HG02623 (cell line): ENCODE data around the gene EPB42.

ENCODE experiments used
- ATAC-seq: cut with Tn5 transposase; IDR thresholded peaks from one replicate; pipeline ENCODE4 v1.9.1; 2021; ENCODE audit warnings: moderate library complexity; ENCODE audit not compliant: unreplicated experiment

Gene EPB42

DNA sequence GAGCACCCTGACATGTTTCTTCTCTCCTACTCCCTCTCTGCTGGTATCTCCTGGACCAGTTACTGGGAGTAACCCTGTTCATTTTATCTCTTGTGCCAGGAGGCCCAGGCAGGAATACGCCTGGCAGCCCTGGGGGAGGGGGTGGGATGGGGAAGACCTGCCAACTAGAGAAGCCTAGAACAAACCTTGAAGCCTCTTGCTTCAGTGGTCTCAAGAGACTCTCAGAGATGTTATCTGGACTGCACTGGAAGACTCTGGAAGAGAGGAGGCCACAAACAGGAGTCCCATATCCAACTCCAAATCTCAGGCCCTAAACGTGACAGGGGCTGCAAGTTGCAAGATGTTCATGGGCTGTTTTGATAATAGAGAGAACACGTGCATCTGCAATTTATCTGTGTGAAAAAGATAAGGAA lies at the start of gene EPB42:
TSS of gene EPB42 (minus strand) at position 28 of the 413 bp plus-strand sequence. CDS start 193 bp downstream, outside the sequence.
- no peak for ATAC-seq

- ATAC-seq, result no peak
These were observed 49.4 kb upstream of the EPB42 start for GRCh38 chr15:43270113-43270665.

DNA sequence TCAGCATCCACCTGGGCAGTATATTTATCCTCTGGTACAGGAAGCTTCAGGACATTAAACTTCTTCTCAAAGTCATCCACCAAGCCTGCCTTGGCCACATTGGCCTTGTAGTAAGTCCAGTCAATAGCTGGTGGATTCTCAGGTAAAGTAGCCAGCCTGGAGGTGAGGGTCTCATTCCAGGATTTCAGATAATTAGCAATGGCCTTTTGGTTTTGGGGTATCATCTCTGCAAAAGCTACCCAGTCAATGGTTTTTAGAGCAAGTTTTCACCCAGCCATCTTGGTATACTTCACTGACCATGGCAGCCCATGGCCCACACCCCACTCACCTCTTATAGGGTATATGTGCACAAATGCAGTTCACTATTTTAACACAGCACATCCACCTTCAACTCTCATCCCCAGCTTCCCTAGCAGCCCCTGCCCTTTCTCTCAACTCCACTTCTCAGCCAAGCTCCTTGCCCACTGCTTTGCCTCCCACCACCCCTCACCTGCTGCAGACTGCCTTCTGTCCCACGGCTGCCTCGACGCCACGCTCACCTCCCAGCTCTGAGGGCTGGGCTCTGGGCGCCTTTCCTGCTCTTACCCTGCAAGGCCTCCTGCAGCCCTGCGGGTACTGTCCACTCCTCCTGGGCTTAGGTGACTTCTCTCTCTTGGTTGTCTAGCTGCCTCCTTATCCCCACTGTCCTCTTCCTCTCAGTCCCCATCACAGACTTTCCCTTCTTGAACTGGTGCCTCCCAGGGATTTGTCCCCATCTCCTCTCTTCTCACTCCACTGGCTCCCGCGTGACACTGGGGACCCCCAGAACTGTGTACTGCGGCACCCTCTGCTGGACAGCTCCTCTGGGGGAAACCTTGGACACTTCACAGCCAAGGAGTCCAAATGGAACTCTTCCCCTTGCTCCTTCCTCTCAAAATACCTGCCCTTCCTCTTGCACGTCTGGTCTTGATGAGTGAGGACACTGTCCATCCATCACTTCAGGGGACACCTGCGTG lies 47.6 kb upstream of the EPB42 start:
- no peak for ATAC-seq

DNA sequence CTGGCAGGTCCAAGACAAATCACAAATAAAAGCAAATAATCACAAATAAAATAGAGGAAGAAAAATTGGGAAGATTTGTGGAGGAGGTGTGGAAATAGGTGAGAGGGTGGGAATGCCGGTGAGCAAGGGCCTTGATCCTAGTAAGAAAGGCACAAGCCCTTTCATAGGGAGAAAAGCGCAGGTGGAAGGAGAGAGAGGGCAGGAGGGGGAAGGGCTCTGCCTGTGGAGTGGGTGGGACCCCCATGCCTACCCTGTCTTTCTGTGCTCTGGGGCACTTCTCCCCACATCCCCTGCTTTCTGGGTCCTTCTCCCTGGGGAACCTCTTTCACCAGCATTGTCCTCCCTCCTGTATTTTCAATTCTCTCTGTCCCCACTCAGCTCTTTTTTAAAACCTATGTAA lies 46.6 kb upstream of the EPB42 start:
- ATAC-seq, result no peak

DNA sequence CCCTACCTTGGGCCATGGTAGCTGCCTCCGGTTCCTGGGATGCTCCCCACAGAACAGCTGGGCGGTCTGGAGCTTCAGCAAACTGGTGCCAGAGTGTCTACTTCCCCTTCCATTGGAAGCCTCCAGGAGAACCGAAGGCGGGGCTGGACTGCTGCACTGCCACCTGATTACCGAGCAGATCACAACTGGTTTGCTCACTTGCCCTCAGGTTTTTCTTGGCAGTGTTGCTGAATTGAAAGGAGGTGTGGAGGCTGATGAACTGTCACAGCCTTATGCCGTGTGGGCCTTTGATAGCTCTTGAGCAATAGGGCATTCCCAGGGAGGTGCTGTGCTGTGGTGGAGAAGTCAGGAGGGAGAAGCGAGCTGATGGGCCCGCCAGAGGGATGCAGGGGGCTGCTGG lies 46.0 kb upstream of the EPB42 start, which contains the start of gene TGM5:
TSS of gene TGM5 (minus strand) at position 95 of the 400 bp plus-strand sequence. CDS start at position 16, 79 bp downstream.
- no peak for ATAC-seq

DNA sequence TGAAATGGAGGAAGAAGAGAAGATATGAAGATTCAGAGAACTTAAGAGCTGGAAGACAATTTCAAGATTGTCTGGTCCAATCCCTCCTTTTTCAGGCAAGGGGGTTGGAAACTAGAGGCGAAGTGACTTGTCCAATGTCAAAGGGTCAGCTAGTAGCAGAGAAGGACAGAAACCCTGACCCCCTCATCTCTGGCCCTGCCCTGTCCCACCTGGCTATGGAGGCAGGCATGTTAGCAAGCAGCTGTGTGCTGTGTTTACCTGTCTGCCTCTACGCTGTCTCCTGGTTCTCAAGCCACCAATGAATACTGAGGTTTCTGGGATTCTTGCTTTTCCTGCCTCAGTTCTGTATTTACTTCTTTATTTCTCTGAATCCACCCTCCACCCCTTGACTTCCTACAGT lies 45.6 kb upstream of the EPB42 start:
- no peak for ATAC-seq

- ATAC-seq, result no peak
These were observed 39.3 kb upstream of the EPB42 start for GRCh38 chr15:43260011-43260615.

- ATAC-seq, result no peak
These were observed 38.0 kb upstream of the EPB42 start for GRCh38 chr15:43258781-43259180.

DNA sequence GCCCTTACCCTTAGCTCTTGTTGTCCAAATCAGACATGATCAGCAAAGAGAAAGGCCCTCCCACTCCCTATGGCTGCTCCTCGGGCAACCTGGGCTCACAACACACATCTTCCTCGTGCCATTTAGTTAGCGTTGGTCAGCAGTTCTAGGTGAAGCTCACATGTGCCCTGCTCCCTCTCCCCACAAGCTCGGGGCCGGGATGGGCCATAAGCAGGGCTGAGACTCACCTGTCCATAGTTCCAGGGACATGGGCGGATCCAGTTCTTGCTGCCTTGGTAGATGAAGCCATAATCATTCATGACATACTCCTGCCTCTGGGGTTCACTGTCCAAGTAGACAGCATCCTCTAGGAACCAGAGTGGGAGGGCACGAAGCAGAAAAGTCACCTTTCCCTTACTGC lies 35.5 kb upstream of the EPB42 start:
- ATAC-seq, result no peak

GRCh38 chr15:43255376-43255775 lies 34.6 kb upstream of the EPB42 start:
- ATAC-seq, result no peak

GRCh38 chr15:43253431-43254403 lies 32.9 kb upstream of the EPB42 start:
- ATAC-seq, result peak; percentile 48

GRCh38 chr15:43251871-43252250 lies 31.0 kb upstream of the EPB42 start:
- no peak for ATAC-seq

- ATAC-seq, result no peak
These were observed 30.5 kb upstream of the EPB42 start for GRCh38 chr15:43251185-43251870.

DNA sequence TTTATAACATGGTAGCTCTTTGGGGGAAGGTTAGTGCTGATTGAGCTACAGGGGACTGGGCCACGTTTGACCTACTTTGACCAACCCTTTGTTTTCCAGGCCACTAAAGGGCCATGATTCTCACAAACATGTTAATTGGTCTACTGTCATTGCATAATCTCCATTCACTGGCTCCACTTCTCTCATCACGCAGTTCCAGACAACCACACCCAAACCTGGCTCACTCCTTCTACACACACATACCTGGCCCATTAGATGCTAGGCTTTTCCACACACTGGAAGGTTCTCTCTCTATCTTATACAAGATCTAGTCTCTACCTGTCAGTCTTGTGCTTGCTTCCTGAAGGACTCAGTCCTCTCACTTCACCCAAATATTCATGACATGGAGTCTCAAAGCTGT lies 30.0 kb upstream of the EPB42 start:
- no peak for ATAC-seq

DNA sequence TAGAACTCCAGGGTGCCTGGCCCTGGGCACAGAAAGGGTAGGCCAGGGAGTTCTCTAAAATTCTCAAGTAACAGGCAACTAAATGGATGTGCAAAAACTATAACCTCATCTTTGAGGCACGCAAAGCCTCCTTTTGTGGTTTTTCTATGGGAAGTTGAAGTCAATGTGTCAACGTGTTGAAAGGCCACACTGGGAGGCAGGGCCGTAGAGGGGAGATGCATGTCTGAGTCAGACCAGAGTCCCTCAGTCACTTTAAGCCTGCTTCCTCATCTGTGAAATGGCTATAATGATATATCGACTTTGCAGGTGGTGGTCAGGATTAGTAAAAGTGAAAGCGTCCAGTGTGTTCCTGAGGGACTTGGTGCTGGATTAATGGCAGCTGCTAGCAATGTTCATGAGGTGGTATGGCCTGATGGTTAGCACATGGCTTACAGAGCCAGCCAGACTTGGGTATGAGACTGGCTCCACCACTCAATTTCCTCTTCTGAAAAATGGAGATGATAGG lies 28.9 kb upstream of the EPB42 start:
- ATAC-seq, result no peak

DNA sequence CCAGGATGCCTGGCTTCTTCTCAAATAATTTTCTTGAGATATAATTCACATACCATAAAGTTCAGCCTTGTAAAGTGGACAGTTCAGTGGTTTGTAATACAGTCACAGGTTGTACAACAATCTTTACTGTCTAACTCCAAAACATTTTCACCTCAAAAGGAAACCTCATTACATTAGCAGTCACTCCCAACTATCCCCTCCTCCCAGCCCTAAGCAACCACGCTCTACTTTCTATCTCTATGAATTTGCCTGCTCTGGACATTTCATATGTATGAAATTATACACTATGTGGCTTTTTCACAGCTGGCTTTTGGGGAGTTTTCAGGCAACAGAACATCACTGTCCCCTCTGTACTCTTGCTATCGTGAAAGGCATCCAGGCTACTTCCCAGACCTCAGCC lies 28.4 kb upstream of the EPB42 start:
- ATAC-seq, result no peak

DNA sequence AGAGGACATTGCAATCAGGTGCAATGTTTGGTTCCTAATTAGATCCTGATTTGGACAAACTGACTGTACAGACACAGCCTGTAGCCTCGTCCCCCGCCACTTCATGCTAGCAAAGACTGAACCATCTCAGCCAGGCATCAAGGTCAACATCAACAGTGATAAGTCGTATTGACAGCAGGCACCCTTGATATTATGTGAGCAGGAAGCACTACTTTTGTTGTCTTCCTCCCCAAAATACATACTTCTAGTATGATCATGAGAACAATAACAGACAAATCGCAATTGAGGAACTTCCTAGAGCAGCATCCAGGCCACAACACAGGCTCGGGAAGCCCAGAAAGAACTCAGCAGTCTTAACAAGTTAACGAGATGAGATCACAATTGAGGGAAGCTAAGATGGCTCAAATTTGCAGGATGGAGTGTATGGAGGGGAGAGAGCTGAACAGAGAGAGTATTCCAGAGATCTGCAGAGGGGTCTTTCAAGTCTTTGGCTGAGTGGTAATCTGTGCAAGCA lies 25.5 kb upstream of the EPB42 start:
- no peak for ATAC-seq

DNA sequence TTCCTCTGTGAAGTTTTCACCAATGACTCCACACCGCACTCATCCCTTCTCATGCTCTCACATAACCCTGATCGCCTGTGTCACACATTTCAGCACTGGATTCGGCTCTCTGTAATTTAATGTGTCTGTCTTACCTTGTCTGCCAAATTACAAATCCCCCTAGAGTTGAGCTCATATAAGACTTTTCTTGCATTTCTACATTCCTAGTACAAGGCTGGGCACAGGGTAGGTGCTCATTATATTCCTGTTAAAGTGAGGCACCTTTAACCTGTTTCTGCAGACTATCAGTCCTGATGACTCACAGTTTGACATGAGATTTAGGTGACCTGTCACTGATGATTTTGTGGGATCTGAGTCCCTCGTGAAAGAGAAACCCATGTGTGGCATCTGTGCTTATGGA lies 23.3 kb upstream of the EPB42 start:
- ATAC-seq, result no peak

DNA sequence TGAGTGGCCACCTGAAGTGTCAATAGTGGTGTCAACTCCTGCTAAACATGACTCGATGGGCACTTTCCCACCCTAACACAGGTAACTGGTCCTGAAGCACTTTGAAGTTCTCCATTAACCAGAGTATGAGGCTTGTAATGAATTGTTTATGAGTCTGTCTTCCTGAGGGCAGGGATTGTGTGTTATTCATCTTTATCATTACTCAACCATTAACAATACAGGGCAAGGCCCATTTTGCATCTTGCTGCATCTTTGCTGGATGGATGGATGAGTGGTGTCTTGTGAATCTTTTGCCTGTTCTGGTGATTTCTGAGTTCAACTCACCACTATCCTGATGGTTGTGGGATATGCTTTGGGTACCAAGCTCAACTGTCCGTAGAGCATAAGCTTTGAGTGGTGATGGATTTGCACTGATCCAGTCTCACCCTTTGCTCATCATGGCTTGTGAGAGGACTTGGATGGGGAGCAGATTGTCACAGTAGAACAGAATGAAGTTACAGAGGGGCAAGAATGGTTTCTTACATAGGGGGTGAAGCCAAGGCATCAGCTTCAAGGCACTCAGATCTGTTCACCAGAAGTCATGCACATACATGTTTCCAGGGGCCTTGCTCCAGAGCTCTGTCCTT lies 22.3 kb upstream of the EPB42 start:
- no peak for ATAC-seq
